Loucy (cell line): ENCODE data around the gene PCNT.

Source experiments
- EZH2phosphoT487 ChIP-seq: fragments of 200-600 bp; IDR thresholded peaks from 2 replicates; pipeline ENCODE4 v1.6.1; 2018; ENCODE audit warnings: antibody characterized with exemption, mild to moderate bottlenecking, moderate library complexity, borderline replicate concordance
- TF ChIP-seq, protein P1 (sequence below): fragments of 200-600 bp; sonication (generic); conservative IDR thresholded peaks from 2 replicates; pipeline ENCODE4 v1.5.1; 2014; ENCODE audit warnings: mild to moderate bottlenecking, antibody characterized with exemption, low read length

DNA sequence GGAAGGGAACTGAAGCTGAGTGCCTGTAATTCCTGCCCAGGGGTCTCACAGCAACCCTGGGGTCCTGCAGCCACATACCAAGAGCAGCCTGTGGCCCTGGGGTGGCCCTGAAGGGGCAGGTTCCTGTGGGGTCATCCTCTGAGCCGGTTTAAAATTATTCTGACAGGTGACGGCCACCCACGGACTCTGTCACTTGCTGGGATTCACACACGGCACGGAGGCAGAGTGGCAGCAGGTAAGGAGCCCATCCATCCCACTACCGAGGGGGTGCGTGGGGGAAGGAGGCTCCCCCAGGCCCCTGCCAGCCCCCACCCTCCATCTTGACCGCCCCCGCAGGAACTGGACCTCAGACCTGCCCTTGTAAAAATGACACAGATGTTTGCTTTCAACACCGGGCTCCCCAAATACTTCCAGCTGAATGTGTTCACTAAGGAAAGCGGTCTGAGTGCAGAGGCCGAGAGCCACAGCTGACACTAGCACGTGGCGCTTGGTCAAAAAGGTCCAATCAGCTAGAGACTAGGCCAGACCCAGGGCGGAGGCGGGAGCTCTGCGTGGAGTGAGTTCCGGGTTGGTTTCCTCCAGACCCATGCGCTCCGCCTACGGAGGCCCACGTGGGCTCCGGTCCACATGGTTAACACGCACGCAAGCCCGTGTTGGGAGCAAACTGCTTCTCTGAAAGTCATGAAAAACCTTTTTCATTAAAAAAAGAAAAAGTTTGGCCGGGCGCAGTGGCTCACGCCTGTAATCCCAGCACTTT lies 27.8 kb upstream of the PCNT start:
- TF ChIP-seq, protein P1, sequence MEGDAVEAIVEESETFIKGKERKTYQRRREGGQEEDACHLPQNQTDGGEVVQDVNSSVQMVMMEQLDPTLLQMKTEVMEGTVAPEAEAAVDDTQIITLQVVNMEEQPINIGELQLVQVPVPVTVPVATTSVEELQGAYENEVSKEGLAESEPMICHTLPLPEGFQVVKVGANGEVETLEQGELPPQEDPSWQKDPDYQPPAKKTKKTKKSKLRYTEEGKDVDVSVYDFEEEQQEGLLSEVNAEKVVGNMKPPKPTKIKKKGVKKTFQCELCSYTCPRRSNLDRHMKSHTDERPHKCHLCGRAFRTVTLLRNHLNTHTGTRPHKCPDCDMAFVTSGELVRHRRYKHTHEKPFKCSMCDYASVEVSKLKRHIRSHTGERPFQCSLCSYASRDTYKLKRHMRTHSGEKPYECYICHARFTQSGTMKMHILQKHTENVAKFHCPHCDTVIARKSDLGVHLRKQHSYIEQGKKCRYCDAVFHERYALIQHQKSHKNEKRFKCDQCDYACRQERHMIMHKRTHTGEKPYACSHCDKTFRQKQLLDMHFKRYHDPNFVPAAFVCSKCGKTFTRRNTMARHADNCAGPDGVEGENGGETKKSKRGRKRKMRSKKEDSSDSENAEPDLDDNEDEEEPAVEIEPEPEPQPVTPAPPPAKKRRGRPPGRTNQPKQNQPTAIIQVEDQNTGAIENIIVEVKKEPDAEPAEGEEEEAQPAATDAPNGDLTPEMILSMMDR: no peak
- TF ChIP-seq EZH2phosphoT487: no peak
